ENCODE data around the gene APBA1.
"Not testable (repeated sequence)": the region's sequence is repeated elsewhere in the genome, so short reads cannot be mapped to it uniquely, and the experiment has no call there.

Gene APBA1

GRCh38 chr9:69470186-69470977, 201.8 kb downstream of the APBA1 start:
- DNase-seq = no peak

DNA sequence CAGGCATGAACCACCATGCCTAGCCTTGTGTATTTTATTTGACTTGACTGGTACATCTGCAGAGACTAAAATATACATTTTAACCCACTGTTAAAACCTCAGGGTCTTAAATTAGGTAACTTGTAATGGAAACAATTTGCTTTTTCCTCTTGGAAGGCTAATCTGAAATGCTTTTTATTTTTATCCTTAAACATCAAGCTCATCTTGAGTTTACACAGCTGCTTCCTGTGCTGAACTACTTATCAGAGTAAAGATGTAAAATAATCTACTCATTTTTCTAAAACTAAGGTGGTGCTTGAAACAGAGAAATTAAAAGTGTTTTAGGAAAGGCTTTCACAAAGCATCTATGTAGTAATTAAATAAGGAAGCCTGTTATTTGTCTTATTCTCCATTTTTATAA, 203.0 kb downstream of the APBA1 start:
- DNase-seq = no peak

- no peak for DNase-seq
Measured at GRCh38 chr9:69468380-69468779, 203.8 kb downstream of the APBA1 start.

- no peak for DNase-seq
Measured at GRCh38 chr9:69466151-69466550, 206.0 kb downstream of the APBA1 start.

DNA sequence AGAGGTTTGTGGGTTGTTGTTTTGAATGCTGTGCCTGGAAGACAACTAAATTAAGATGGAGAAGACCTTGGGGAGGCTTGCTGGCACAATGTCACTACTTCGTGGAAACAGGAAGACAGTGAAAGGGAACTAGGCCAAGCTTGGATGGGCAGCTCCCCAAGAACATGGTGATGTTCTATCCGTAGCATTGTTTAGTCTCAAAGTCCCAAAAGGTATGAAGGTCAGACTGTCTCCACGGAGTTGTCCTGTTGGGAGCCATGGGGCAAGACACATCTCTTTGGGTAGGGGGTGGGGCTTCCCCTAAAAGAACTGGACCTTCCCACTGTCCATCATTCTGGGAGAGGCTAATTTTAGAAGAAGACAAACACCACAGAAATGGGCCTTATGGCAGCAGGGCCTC, 206.7 kb downstream of the APBA1 start:
- DNase-seq = no peak

GRCh38 chr9:69463497-69464068, 208.6 kb downstream of the APBA1 start:
- DNase-seq = no peak

GRCh38 chr9:69462394-69462793, 209.8 kb downstream of the APBA1 start:
- no peak for DNase-seq

GRCh38 chr9:69461103-69461887, 210.9 kb downstream of the APBA1 start:
- no peak for DNase-seq

GRCh38 chr9:69460012-69460411, 212.2 kb downstream of the APBA1 start:
- no peak for DNase-seq

GRCh38 chr9:69458176-69458575, 214.0 kb downstream of the APBA1 start:
- DNase-seq = no peak

- DNase-seq = no peak
Measured at GRCh38 chr9:69456201-69456600, 216.0 kb downstream of the APBA1 start.

DNA sequence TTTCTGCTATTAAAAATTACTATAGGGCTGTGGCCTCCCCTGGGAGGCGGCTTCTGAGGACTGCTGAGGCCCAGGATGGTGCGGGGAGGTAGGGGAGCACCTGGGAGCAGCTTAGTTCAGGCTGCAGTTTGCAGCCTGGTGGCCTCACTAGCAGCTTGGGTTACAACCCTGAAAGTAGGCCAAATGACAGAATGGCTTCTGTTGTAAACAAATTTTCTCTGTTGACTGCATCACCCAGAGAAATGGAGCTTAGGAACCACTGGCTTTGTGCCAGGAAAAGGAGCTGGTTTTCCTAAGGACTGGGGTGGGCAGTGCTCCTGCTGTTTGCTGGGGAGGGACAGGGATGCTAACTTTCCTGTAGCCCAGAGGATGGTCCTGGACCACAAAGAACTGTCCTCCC, 216.9 kb downstream of the APBA1 start:
- DNase-seq = no peak

DNA sequence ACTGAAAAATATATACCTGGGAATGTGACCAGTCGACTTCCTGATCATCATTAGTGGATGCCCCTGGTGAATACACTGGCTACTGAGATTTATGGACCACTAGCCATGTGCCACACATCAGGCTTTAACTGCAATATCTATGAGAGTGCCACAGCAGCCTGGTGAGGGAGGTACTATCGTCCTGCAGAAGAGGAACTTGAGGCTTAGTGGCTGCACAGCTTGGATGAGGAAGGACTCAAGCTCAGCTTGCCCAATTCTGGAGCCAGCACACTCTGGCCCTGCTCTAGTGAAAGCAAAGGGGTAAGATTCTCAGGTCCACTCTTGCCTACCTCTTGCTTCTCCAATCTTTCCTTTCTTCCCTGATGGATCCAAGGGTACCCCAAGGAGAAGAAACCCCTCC, 217.8 kb downstream of the APBA1 start:
- DNase-seq = no peak

DNA sequence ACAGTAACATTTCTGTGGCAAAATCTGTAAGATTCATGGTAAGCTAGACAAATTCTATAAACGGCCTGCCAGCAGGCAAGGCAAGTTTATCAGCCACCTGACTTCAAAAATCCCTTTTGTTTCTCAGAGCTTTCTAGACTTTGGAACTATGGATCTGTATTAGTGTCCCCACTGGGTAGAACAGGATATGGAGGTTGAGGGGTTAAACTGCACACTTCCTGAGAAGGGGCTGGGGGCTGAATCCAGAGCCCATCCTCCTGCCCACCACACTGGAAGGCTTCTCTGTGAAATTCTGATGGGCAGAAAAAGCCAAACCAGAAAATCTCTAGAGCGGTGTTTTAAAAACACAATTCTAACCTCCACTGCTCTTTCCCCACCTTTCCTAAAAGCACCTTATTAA, 218.4 kb downstream of the APBA1 start:
- DNase-seq = no peak

DNA sequence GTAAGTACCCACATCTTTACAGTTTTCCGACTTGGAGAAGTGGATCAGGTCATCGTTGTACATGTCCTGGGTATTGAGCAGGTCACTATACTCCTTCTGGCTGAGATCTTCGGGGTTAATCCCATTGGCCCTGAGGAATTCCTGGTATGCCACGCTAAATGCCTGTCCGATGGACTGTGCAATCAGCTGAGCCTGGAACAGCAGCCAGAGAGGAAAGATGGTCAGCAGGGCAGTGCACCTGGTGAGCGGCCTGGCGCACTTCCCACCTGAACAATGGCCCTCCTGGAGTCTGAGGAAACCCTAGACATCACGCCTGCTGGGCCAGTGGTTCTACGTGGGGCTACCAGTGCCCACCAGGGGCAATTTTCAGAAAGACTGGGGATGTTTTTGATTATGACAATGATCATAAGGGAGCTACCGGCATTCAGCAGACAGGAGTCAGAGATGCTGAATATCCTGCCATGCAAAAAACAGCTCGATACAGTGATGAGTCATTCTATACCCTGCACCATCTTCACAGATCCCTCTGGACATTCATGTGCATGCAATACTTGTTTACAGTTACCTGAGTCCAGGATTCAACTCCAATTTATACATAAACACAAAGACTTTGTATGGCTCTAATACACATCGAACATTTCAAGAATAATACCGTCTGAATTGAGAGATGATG, 219.9 kb downstream of the APBA1 start:
- no peak for DNase-seq

- no peak for DNase-seq
Measured at GRCh38 chr9:69446496-69446895, 225.7 kb downstream of the APBA1 start.

- no peak for DNase-seq
Measured at GRCh38 chr9:69445251-69445650, 226.9 kb downstream of the APBA1 start.

GRCh38 chr9:69444791-69445190, 227.4 kb downstream of the APBA1 start:
- DNase-seq = no peak

DNA sequence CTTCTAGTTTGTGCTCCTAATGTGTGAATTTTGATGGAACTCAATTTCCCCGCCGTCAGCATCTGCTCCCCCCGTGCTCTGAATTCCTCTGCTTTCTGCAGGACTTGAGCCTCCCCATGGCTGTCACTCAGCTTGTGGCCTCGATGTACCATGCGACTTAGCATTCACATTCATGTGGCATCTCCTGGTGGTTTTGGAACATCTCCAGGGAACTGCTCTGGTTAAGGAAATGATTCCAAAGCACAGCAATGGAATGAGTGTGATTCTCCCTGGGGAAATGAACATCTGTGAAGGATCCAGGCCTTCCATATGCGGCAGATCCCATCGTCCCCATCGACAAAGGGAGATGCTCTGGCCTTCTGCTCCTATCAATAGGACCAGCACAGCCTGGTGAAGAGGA, 228.2 kb downstream of the APBA1 start:
- no peak for DNase-seq

DNA sequence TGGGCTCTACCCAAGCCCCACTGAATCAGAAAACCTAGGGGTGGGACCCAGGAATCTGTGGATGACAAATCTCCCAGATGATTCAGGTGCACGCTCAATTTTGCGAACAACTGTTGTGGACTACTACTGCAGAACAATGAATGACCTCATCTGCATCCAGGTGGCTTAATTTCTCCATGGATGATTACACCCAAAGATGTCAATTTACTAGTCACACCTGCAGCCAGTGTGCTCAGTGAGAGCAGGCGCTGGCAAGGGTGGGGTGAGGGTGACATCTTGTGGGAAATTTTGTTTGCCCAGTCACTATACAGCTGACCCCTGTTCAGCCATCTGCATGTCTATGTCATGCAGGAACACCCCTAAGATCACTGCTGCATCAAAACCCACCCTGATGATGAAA, 229.0 kb downstream of the APBA1 start:
- no peak for DNase-seq

- no peak for DNase-seq
Measured at GRCh38 chr9:69442486-69442885, 229.7 kb downstream of the APBA1 start.

GRCh38 chr9:69440254-69440955, 231.8 kb downstream of the APBA1 start:
- DNase-seq = not testable (repeated sequence)

- DNase-seq = not testable (repeated sequence)
Measured at GRCh38 chr9:69439654-69440053, 232.5 kb downstream of the APBA1 start.

Data from activated CD4-positive, alpha-beta T cell treated with anti-CD3 and anti-CD28 coated beads, Interleukin-2, amount 50 U/mL, for 48 hours (primary cell).